Posterior cingulate gyrus (tissue), 11 donors: ENCODE measurements around the gene CTNNA1.

Experiments used
- DNase-seq, 10 donors: peaks; one replicate each; pipeline versions ENCODE4 v3.0.0 to v3.0.0-alpha.2; 2020 to 2021; ENCODE audit warnings: mixed read lengths in 3 of 10
- intact Hi-C: fragments of 100-400 bp; cut with DNase I; formaldehyde crosslinking; loops from one replicate; pipeline ENCODE4 v1.15.1; 2023

Gene CTNNA1

GRCh38 chr5:138952962-138953361 is 199.7 kb downstream of the CTNNA1 start:
- intact Hi-C loops = loop anchor here (5.0 to 10.0 kb wide), 2 partner anchors 81 to 198 kb away; partner anchors contain the start of gene CTNNA1
- peak in 2 of 10 donors; percentile 37 to 84 for DNase-seq

- intact Hi-C loops = loop anchor here (5.0 to 10.0 kb wide), 2 partner anchors 81 to 199 kb away; partner anchors contain the start of gene CTNNA1
- peak; percentile 80 to 99 (median 92) for DNase-seq
These were observed 200.4 kb downstream of the CTNNA1 start for GRCh38 chr5:138953387-138954256.

- intact Hi-C loops = loop anchor here (5.0 to 10.0 kb wide), 2 partner anchors 82 to 200 kb away; partner anchors contain the start of gene CTNNA1
These were observed 201.2 kb downstream of the CTNNA1 start for GRCh38 chr5:138954257-138955012.

GRCh38 chr5:138955013-138955660 is 201.9 kb downstream of the CTNNA1 start:
- intact Hi-C loops = loop anchor here (10.0 kb wide), 1 partner anchor 200 kb away; the partner anchor contains the start of gene CTNNA1
- DNase-seq = peak in 8 of 10 donors; percentile 46 to 94 (median 60)

More at GRCh38 chr5:138954257-138955012, 201.2 kb downstream of the CTNNA1 start:
- DNase-seq = peak in 1 of 10 donors; percentile 18

GRCh38 chr5:138955671-138956295 is 202.6 kb downstream of the CTNNA1 start:
- no peak for DNase-seq
- intact Hi-C loops = loop anchor here (10.0 kb wide), 1 partner anchor 201 kb away; the partner anchor contains the start of gene CTNNA1

GRCh38 chr5:138956801-138957200 is 203.6 kb downstream of the CTNNA1 start:
- DNase-seq = no peak
- intact Hi-C loops = loop anchor here (10.0 kb wide), 1 partner anchor 202 kb away; the partner anchor contains the start of gene CTNNA1

- DNase-seq = peak in 1 of 10 donors; percentile 9
- intact Hi-C loops = no loop called here
These were observed 207.0 kb downstream of the CTNNA1 start for GRCh38 chr5:138960145-138960692.

- DNase-seq = no peak
- intact Hi-C loops = no loop called here
These were observed 208.0 kb downstream of the CTNNA1 start for GRCh38 chr5:138961221-138961620.

GRCh38 chr5:138961729-138962128 is 208.5 kb downstream of the CTNNA1 start:
- intact Hi-C loops = no loop called here
- DNase-seq = no peak

GRCh38 chr5:138962614-138963370 is 209.6 kb downstream of the CTNNA1 start:
- DNase-seq = peak in 1 of 10 donors; percentile 18
- intact Hi-C loops = no loop called here

- peak in 1 of 10 donors; percentile 80 for DNase-seq
- intact Hi-C loops = no loop called here
These were observed 210.6 kb downstream of the CTNNA1 start for GRCh38 chr5:138963763-138964371.

- peak in 1 of 10 donors; percentile 70 for DNase-seq
- intact Hi-C loops = no loop called here
These were observed 211.5 kb downstream of the CTNNA1 start for GRCh38 chr5:138964647-138965201.

- peak in 1 of 10 donors; percentile 2 for DNase-seq
- intact Hi-C loops = no loop called here
These were observed 212.4 kb downstream of the CTNNA1 start for GRCh38 chr5:138965626-138966025.

- intact Hi-C loops = no loop called here
- peak in 1 of 10 donors; percentile 75 for DNase-seq
These were observed 213.2 kb downstream of the CTNNA1 start for GRCh38 chr5:138966236-138966985.

- DNase-seq = peak in 1 of 10 donors; percentile 67
- intact Hi-C loops = no loop called here
These were observed 214.7 kb downstream of the CTNNA1 start for GRCh38 chr5:138967791-138968448.

GRCh38 chr5:138968601-138969000 is 215.4 kb downstream of the CTNNA1 start:
- DNase-seq = peak in 2 of 10 donors; percentile 56 to 86
- intact Hi-C loops = no loop called here
